HS-27A (cell line): ENCODE results near the gene EPHA10.

ENCODE experiments used
- DNase-seq: peaks from one replicate; pipeline ENCODE4 v3.0.0-alpha.2; 2012; ENCODE audit warnings: low read depth, missing footprints

EPHA10 gene

GRCh38 chr1:37673920-37674319, 91.0 kb downstream of the EPHA10 start:
- DNase-seq = no peak

- no peak for DNase-seq
These were observed 92.6 kb downstream of the EPHA10 start for GRCh38 chr1:37672136-37672870.

- DNase-seq = no peak
These were observed 93.7 kb downstream of the EPHA10 start for GRCh38 chr1:37671261-37671660.

GRCh38 chr1:37670133-37670532, 94.8 kb downstream of the EPHA10 start:
- DNase-seq = no peak

GRCh38 chr1:37667023-37667671, 97.8 kb downstream of the EPHA10 start:
- no peak for DNase-seq

- no peak for DNase-seq
These were observed 98.6 kb downstream of the EPHA10 start for GRCh38 chr1:37666241-37666867.
